ENCODE measurements around the gene ZNF580.

The ZNF580 gene

GRCh38 chr19:55594996-55595545, 45.7 kb upstream of the ZNF580 start:
- H3K4me3 ChIP-seq (ENCODE audit: low read depth, low read length), result no peak overlapping the region
- H3K9me3 ChIP-seq (ENCODE audit: control insufficient read depth, insufficient read depth, low read depth, low read length), result no peaks in the 10 kb centered on the region
- peaks cover 14 to 36% of the 10 kb centered on the region in 2 experiments for H3K36me3 ChIP-seq (ENCODE audit: control insufficient read depth in 2 of 2, insufficient read depth in 1 of 2, low read length in 2 of 2)
- TF ChIP-seq ZNF623 (tag by site-specific recombination; IDR thresholded peaks at IDR 0.05) (0 out of 2 replicates have a peak, but pooled peaks have one; percentile 20), ZBTB17 (tag by site-specific recombination; IDR thresholded peaks at IDR 0.05) (peak; percentile 91), ZNF23 (tag by site-specific recombination; IDR thresholded peaks at IDR 0.05; ENCODE audit: borderline replicate concordance) (peak; percentile 97), HIC1 (tag by site-specific recombination; IDR thresholded peaks at IDR 0.05) (no peak), SETDB1 (IDR thresholded peaks at IDR 0.05; ENCODE audit: insufficient read length, low read length) (no peak), ZBTB20 (tag by site-specific recombination; IDR thresholded peaks at IDR 0.05) (peak; percentile 57)
- TF ChIP-seq, protein P1, sequence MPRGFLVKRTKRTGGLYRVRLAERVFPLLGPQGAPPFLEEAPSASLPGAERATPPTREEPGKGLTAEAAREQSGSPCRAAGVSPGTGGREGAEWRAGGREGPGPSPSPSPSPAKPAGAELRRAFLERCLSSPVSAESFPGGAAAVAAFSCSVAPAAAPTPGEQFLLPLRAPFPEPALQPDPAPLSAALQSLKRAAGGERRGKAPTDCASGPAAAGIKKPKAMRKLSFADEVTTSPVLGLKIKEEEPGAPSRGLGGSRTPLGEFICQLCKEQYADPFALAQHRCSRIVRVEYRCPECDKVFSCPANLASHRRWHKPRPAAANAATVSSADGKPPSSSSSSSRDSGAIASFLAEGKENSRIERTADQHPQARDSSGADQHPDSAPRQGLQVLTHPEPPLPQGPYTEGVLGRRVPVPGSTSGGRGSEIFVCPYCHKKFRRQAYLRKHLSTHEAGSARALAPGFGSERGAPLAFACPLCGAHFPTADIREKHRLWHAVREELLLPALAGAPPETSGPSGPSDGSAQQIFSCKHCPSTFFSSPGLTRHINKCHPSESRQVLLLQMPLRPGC (tag by site-specific recombination; IDR thresholded peaks at IDR 0.05), result no peak
- TF ChIP-seq, protein P2, sequence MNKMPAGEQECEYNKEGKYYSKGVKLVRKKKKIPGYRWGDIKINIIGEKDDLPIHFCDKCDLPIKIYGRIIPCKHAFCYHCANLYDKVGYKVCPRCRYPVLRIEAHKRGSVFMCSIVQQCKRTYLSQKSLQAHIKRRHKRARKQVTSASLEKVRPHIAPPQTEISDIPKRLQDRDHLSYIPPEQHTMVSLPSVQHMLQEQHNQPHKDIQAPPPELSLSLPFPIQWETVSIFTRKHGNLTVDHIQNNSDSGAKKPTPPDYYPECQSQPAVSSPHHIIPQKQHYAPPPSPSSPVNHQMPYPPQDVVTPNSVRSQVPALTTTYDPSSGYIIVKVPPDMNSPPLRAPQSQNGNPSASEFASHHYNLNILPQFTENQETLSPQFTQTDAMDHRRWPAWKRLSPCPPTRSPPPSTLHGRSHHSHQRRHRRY (tag by site-specific recombination; IDR thresholded peaks at IDR 0.05), result no peak
- TF ChIP-seq, protein P3, sequence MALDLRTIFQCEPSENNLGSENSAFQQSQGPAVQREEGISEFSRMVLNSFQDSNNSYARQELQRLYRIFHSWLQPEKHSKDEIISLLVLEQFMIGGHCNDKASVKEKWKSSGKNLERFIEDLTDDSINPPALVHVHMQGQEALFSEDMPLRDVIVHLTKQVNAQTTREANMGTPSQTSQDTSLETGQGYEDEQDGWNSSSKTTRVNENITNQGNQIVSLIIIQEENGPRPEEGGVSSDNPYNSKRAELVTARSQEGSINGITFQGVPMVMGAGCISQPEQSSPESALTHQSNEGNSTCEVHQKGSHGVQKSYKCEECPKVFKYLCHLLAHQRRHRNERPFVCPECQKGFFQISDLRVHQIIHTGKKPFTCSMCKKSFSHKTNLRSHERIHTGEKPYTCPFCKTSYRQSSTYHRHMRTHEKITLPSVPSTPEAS (tag by site-specific recombination; IDR thresholded peaks at IDR 0.05), result no peak
- H3K4me1 ChIP-seq (ENCODE audit: control insufficient read depth, insufficient read depth, low read length), result no peaks in the 10 kb centered on the region
- no peak overlapping the region for H3K27ac ChIP-seq (ENCODE audit: extremely low read depth, low read depth, low read length)
- ChIA-PET POLR2A (no interaction called here), CTCF (interaction anchor here (0.5 to 2.1 kb wide), 5 partner anchors 79 to 751 kb away, joined by 3 to 8 read pairs (median 3); no protein-coding TSS in a partner anchor)

DNA sequence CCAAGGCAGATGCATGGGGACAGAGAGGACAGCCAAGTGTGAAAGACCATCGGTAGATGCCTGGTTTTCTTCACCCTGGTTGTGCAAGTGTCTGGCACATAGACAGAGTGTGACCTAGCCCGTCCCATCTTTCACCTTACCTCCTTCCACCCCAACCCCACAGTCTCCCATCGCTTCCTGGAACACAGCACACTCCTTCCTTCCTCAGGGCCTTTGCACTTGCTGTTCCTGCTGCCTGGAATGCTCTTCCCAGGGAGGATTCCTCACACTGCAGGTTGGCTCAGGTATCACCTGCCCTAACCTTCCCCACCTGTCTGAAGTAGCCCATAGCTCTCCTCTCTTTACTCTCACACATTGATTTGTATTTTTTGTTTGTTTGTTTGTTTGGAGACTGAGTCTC, 44.5 kb upstream of the ZNF580 start:
- no peaks in the 10 kb centered on the region for H3K9me3 ChIP-seq (ENCODE audit: control insufficient read depth, insufficient read depth, low read depth, low read length)
- no peak overlapping the region for H3K4me3 ChIP-seq (ENCODE audit: low read depth, low read length)
- CTCF ChIA-PET, result interaction anchor here (0.6 to 2.1 kb wide), 3 partner anchors 88 to 575 kb away, joined by 4 to 8 read pairs (median 6); no protein-coding TSS in a partner anchor
- no peak overlapping the region for H3K27ac ChIP-seq (ENCODE audit: extremely low read depth, low read depth, low read length)
- H3K4me1 ChIP-seq (ENCODE audit: control insufficient read depth, insufficient read depth, low read length), result peaks cover 3% of the 10 kb centered on the region; the same call in 1 of the 2 replicates
- peaks cover 14 to 36% of the 10 kb centered on the region in 2 experiments for H3K36me3 ChIP-seq (ENCODE audit: control insufficient read depth in 2 of 2, insufficient read depth in 1 of 2, low read length in 2 of 2)
- peak; percentile 91 for TF ChIP-seq ZNF623 (tag by site-specific recombination; IDR thresholded peaks at IDR 0.05)
- no peak for TF ChIP-seq ZSCAN16 (tag by site-specific recombination; IDR thresholded peaks at IDR 0.05)
- POLR2A ChIA-PET, result interaction anchor here (0.6 to 4.4 kb wide), 3 partner anchors 9 to 201 kb away, joined by 3 to 71 read pairs (median 5); partner anchors contain the start of gene ZNF784

DNA sequence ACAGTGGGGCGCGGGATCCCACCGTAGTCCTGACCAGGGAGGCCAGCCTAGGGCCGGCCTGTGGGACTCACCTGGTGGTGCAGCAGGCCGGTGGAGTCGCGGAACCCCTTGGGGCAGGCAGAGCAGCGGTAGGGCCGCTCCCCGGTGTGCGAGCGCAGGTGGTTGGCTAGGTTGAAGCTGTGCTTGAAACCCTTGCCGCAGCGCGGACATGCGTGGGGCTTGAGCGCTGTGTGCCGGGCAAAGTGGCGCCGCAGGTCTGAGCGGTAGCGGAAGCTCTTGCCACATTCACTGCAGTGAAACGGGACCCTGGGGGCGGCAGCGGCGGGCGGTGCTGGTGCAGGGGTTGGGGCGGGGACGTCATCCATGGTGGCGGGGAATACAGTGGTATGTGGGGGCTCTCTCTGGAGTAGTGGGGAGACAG, 43.3 kb upstream of the ZNF580 start:
- H3K4me3 ChIP-seq (ENCODE audit: low read depth, low read length), result no peak overlapping the region
- no peak overlapping the region for H3K27ac ChIP-seq (ENCODE audit: extremely low read depth, low read depth, low read length)
- CTCF ChIA-PET, result interaction anchor here (0.7 to 2.1 kb wide), 4 partner anchors 9 to 130 kb away, joined by 3 to 8 read pairs (median 6); no protein-coding TSS in a partner anchor
- TF ChIP-seq ZNF639 (tag by site-specific recombination; IDR thresholded peaks at IDR 0.05) (no peak), PBX3 (CRISPR knock-in tag; IDR thresholded peaks at IDR 0.05) (0 out of 2 replicates have a peak, but pooled peaks have one; percentile 34)
- H3K9me3 ChIP-seq (ENCODE audit: control insufficient read depth, insufficient read depth, low read depth, low read length), result no peaks in the 10 kb centered on the region
- POLR2A ChIA-PET, result interaction anchor here (0.5 to 4.4 kb wide), 6 partner anchors 11 to 630 kb away, joined by 3 to 71 read pairs (median 4); partner anchors contain the start of genes ZNF579 and ZNF784
- H3K4me1 ChIP-seq (ENCODE audit: control insufficient read depth, insufficient read depth, low read length), result peaks cover 3% of the 10 kb centered on the region; the same call in 1 of the 2 replicates
- peaks cover 14 to 33% of the 10 kb centered on the region in 2 experiments for H3K36me3 ChIP-seq (ENCODE audit: control insufficient read depth in 2 of 2, insufficient read depth in 1 of 2, low read length in 2 of 2)

Data from HEK293 (cell line).